ENCODE results near the gene SLC20A1. TPM values are rescaled to one million over a fixed set of nuclear protein-coding genes. Genes with fewer than 3 reads are reported as not detected.

SLC20A1 gene
- total RNA-seq, 1 experiment from 2014 or later = 123 TPM

GRCh38 chr2:112643488-112643887 is 2.3 kb upstream of the SLC20A1 start:
- Histone ChIP-seq H3K56ac (ENCODE audit: insufficient read length, low read depth, low read length) (no peak overlapping the region), H3K14ac (ENCODE audit: insufficient read depth, low read length) (no peak overlapping the region), H3K4me2 (ENCODE audit: insufficient read depth, insufficient read length, low read length) (no peak overlapping the region), H2AK5ac (ENCODE audit: insufficient read length, low read length) (no peak overlapping the region), H3K27ac (ENCODE audit: insufficient read length, low read depth, low read length) (no peak overlapping the region), H3K9ac (ENCODE audit: extremely low read depth, insufficient read length, low read length) (no peak overlapping the region), H2BK20ac (ENCODE audit: low read depth, low read length, poor library complexity, severe bottlenecking) (no peak overlapping the region), H3K27me3 (ENCODE audit: insufficient read depth, low read length) (no peaks in the 10 kb centered on the region), H2BK12ac (ENCODE audit: insufficient read length, low read depth, low read length) (no peak overlapping the region), H3K79me1 (ENCODE audit: insufficient read depth, low read depth, low read length, poor library complexity, severe bottlenecking) (no peaks in the 10 kb centered on the region), H3K23me2 (ENCODE audit: insufficient read length, low read depth, low read length, poor library complexity, severe bottlenecking) (peaks cover 9% of the 10 kb centered on the region), H2BK120ac (ENCODE audit: low read depth, low read length, poor library complexity, severe bottlenecking) (no peak overlapping the region), H3K4ac (ENCODE audit: low read depth, low read length) (no peak overlapping the region), H3T11ph (ENCODE audit: low read length) (no peak overlapping the region), H3K9me3 (ENCODE audit: control insufficient read depth, low read depth, low read length) (no peaks in the 10 kb centered on the region), H4K91ac (ENCODE audit: insufficient read length, low read depth, low read length) (no peak overlapping the region), H3K4me1 (ENCODE audit: insufficient read depth, low read length) (peaks cover 3% of the 10 kb centered on the region; the same call in 1 of the 2 replicates), H3K23ac (ENCODE audit: insufficient read length, low read depth, low read length) (no peak overlapping the region), H4K5ac (ENCODE audit: insufficient read length, low read depth, low read length) (no peak overlapping the region), H3K79me2 (ENCODE audit: insufficient read depth, low read length) (peaks cover 15% of the 10 kb centered on the region; the same call in 1 of the 2 replicates), H2BK15ac (ENCODE audit: low read depth, low read length) (no peak overlapping the region), H4K20me1 (ENCODE audit: control insufficient read depth, insufficient read depth, insufficient read length) (no peaks in the 10 kb centered on the region), H2BK5ac (ENCODE audit: insufficient read length, low read length) (no peak overlapping the region), H4K8ac (replicated peaks; ENCODE audit: insufficient read length, low read depth, low read length) (no peak overlapping the region), H2AFZ (ENCODE audit: low read length) (no peak overlapping the region), H3K18ac (ENCODE audit: insufficient read length, low read depth, low read length) (no peak overlapping the region)
- no CpG with 5 or more reads among the region's 3 CpGs for WGBS (ENCODE audit: extremely low coverage, insufficient read length, low lambda C conversion rate)
- no peak for DNase-seq
- Mint-ChIP-seq H3K27me3 (ENCODE audit: low read depth) (peaks cover 14% of the 10 kb centered on the region), H3K27ac (no peak overlapping the region), H3K36me3 (ENCODE audit: insufficient read depth in 1 of 3, low read depth in 3 of 3) (peaks cover 11 to 18% (median 18%) of the 10 kb centered on the region in 3 experiments), H3K9me3 (no peaks in the 10 kb centered on the region), H3K4me1 (peaks cover 30 to 37% of the 10 kb centered on the region in 2 experiments), H3K4me3 (peak overlapping the region in 1 of 2 experiments; percentile 77; a peak in 1 of 5 replicates)
- TF ChIP-seq, protein P1, sequence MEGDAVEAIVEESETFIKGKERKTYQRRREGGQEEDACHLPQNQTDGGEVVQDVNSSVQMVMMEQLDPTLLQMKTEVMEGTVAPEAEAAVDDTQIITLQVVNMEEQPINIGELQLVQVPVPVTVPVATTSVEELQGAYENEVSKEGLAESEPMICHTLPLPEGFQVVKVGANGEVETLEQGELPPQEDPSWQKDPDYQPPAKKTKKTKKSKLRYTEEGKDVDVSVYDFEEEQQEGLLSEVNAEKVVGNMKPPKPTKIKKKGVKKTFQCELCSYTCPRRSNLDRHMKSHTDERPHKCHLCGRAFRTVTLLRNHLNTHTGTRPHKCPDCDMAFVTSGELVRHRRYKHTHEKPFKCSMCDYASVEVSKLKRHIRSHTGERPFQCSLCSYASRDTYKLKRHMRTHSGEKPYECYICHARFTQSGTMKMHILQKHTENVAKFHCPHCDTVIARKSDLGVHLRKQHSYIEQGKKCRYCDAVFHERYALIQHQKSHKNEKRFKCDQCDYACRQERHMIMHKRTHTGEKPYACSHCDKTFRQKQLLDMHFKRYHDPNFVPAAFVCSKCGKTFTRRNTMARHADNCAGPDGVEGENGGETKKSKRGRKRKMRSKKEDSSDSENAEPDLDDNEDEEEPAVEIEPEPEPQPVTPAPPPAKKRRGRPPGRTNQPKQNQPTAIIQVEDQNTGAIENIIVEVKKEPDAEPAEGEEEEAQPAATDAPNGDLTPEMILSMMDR (conservative IDR thresholded peaks at IDR 0.05) = no peak

All from H9 (cell line).